Esophagus muscularis mucosa (tissue), 3 donors: ENCODE measurements around the gene TFAP2A.

Experiments used
- CTCF ChIP-seq, 3 experiments: fragments of 200-600 bp in 2 of 3; fragments of 450-650 bp in 1 of 3; sonication (generic) in 2 of 3; IDR thresholded peaks; one replicate each; pipeline ENCODE4 v1.5.1; 2017 to 2019; ENCODE audit warnings: antibody characterized with exemption in 3 of 3, mild to moderate bottlenecking in 2 of 3, moderate library complexity in 1 of 3
- EP300 ChIP-seq: sonication (generic); formaldehyde crosslinking; IDR thresholded peaks from one replicate; pipeline ENCODE4 v1.6.1; 2017; ENCODE audit warnings: antibody characterized with exemption

- TF ChIP-seq CTCF (IDR thresholded peaks at IDR 0.05) (no peak), EP300 (no peak)
These were observed 2.2 kb downstream of the TFAP2A start for GRCh38 chr6:10412461-10413261.
